ENCODE results near the gene PYDC2.

- TF ChIP-seq CTCF (IDR thresholded peaks at IDR 0.05) (no peak), EP300 (IDR thresholded peaks at IDR 0.05) (no peak), POLR2A (IDR thresholded peaks at IDR 0.05) (no peak), POLR2AphosphoS5 (IDR thresholded peaks at IDR 0.05) (no peak)
These were observed at the start of gene PYDC2 for GRCh38 chr3:191461113-191461595.
